ENCODE data around the gene ARX.

Gene ARX

GRCh38 chrX:25001808-25002660 lies 13.7 kb downstream of the ARX start:
- no peak for DNase-seq (ENCODE audit: low read depth)

- no peak for DNase-seq (ENCODE audit: low read depth)
Observed at GRCh38 chrX:24999511-24999910, 16.3 kb downstream of the ARX start.

- no peak for DNase-seq (ENCODE audit: low read depth)
Observed at GRCh38 chrX:24996096-24996709, 19.6 kb downstream of the ARX start.

- no peak for DNase-seq (ENCODE audit: low read depth)
Observed at GRCh38 chrX:24993879-24994278, 21.9 kb downstream of the ARX start.

- DNase-seq (ENCODE audit: low read depth) = no peak
Observed at GRCh38 chrX:24990535-24990934, 25.2 kb downstream of the ARX start.

- no peak for DNase-seq (ENCODE audit: low read depth)
Observed at GRCh38 chrX:24988314-24988713, 27.5 kb downstream of the ARX start.

GRCh38 chrX:24987731-24988130 lies 28.0 kb downstream of the ARX start:
- DNase-seq (ENCODE audit: low read depth) = no peak

- no peak for DNase-seq (ENCODE audit: low read depth)
Observed at GRCh38 chrX:24985120-24985519, 30.6 kb downstream of the ARX start.

- no peak for DNase-seq (ENCODE audit: low read depth)
Observed at GRCh38 chrX:24983931-24984330, 31.8 kb downstream of the ARX start.

- DNase-seq (ENCODE audit: low read depth) = no peak
Observed at GRCh38 chrX:24982306-24982965, 33.3 kb downstream of the ARX start.

GRCh38 chrX:24981030-24981429 lies 34.7 kb downstream of the ARX start:
- no peak for DNase-seq (ENCODE audit: low read depth)

GRCh38 chrX:24979081-24979480 lies 36.7 kb downstream of the ARX start:
- DNase-seq (ENCODE audit: low read depth) = no peak

GRCh38 chrX:24969812-24970211 lies 46.0 kb downstream of the ARX start:
- DNase-seq (ENCODE audit: low read depth) = no peak

GRCh38 chrX:24965372-24965771 lies 50.4 kb downstream of the ARX start:
- DNase-seq (ENCODE audit: low read depth) = no peak

- DNase-seq (ENCODE audit: low read depth) = no peak
Observed at GRCh38 chrX:24963823-24964222, 51.9 kb downstream of the ARX start.

- no peak for DNase-seq (ENCODE audit: low read depth)
Observed at GRCh38 chrX:24961809-24962208, 54.0 kb downstream of the ARX start.

- no peak for DNase-seq (ENCODE audit: low read depth)
Observed at GRCh38 chrX:24956828-24957227, 58.9 kb downstream of the ARX start.

- DNase-seq (ENCODE audit: low read depth) = no peak
Observed at GRCh38 chrX:24955372-24955930, 60.3 kb downstream of the ARX start.

- no peak for DNase-seq (ENCODE audit: low read depth)
Observed at GRCh38 chrX:24954732-24955131, 61.0 kb downstream of the ARX start.
